MCF 10A (cell line): ENCODE measurements around the gene CCNK. TPM values are rescaled to one million over a fixed set of nuclear protein-coding genes. Genes with fewer than 3 reads are reported as not detected.

Experiments
- BruUV-seq: library from RNA; stranded (reverse); fragments of 400-500 nt; replicated peaks from 2 replicates; lab custom pipeline; 2021; lab: Mats Ljungman, UMichigan
- CTCF ChIA-PET: fragments of 300-600 bp; sonication (Branson Sonifier 250); formaldehyde crosslinking; extraction: SDS; loops from one replicate; lab custom pipeline; 2021; ENCODE audit warnings: antibody characterized with exemption, inconsistent platforms; lab: Yijun Ruan, JAX
- POLR2A ChIA-PET: fragments of 300-600, 350-650 bp; sonication (Branson Sonifier 250); formaldehyde crosslinking; extraction: SDS; loops from one replicate; lab custom pipeline; 2020; ENCODE audit warnings: antibody characterized with exemption, inconsistent platforms; lab: Yijun Ruan, JAX
- DNase-seq: peaks from one replicate; pipeline ENCODE4 v3.0.0-alpha.2; 2018; ENCODE audit not compliant: unreplicated experiment
- H3K27ac Mint-ChIP-seq: one replicate; pipeline ENCODE4 v1.8.0; 2022; ENCODE audit warnings: mild to moderate bottlenecking, low read depth, mixed read lengths; ENCODE audit not compliant: unreplicated experiment
- H3K27me3 Mint-ChIP-seq: one replicate; pipeline ENCODE4 v1.8.0; 2022; ENCODE audit warnings: mixed read lengths; ENCODE audit not compliant: insufficient read depth, unreplicated experiment
- H3K36me3 Mint-ChIP-seq: one replicate; pipeline ENCODE4 v1.8.0; 2022; ENCODE audit warnings: mild to moderate bottlenecking, moderate library complexity, mixed read lengths; ENCODE audit not compliant: insufficient read depth, unreplicated experiment
- H3K4me1 Mint-ChIP-seq: one replicate; pipeline ENCODE4 v1.8.0; 2022; ENCODE audit warnings: mixed read lengths; ENCODE audit not compliant: insufficient read depth, unreplicated experiment
- H3K4me3 Mint-ChIP-seq: one replicate; pipeline ENCODE4 v1.8.0; 2022; ENCODE audit warnings: mild to moderate bottlenecking, moderate library complexity, mixed read lengths; ENCODE audit not compliant: unreplicated experiment
- H3K9me3 Mint-ChIP-seq: one replicate; pipeline ENCODE4 v1.8.0; 2022; ENCODE audit warnings: mixed read lengths; ENCODE audit not compliant: unreplicated experiment
- intact Hi-C: fragments of 100-400 bp; cut with micrococcal nuclease; formaldehyde crosslinking; loops from 2 replicates; pipeline ENCODE4 v1.14.1; 2022
- total RNA-seq: library from RNA; stranded (reverse); gene quantifications from 2 replicates; pipeline ENCODE4 v1.2.3, GENCODE V29; 2022
- TF ChIP-seq, protein P1 (sequence below): fragments of 200-600 bp; IDR thresholded peaks from one replicate; pipeline ENCODE4 v1.8.0; 2022; ENCODE audit warnings: antibody characterized with exemption, mild to moderate bottlenecking; ENCODE audit not compliant: unreplicated experiment

Gene CCNK
- total RNA-seq, 1 experiment from 2014 or later = 70.4 TPM

DNA sequence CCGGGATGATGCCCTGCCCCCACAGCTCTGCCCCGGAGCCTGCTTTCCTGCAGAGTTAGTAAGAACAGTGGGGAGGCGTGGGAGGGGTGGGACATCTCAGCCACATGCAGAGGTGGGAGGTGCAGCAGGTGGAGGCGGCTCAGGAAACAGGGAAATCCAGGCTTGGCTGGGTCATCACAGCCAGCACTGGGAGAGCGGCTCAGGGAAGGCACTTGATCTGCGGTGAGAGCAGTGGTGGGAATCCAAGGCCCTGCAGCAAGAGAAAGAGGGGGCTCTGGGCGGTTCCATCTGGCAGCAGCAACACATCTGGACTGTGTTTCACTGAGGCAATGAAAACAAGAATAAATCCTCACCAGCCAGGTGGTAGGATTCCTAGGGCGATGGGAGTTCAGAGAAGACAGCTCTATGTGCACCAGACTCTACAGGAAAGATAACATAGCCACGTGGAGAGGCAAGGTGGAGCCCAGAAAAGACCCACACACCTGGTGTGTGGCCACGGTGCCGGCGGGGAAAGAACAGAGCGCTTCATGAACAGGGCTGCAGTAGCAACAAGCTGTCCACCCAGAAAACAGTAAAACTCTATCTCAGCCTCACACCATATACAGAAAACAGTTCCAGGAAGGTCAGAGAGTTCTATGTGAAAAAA is 65.1 kb downstream of the CCNK start:
- H3K4me3 Mint-ChIP-seq = no peak overlapping the region
- H3K36me3 Mint-ChIP-seq = no peaks in the 10 kb centered on the region
- CTCF ChIA-PET = interaction anchor here (0.9 kb wide), 1 partner anchor 17 kb away, joined by 4 read pairs; no protein-coding TSS in a partner anchor
- TF ChIP-seq, protein P1, sequence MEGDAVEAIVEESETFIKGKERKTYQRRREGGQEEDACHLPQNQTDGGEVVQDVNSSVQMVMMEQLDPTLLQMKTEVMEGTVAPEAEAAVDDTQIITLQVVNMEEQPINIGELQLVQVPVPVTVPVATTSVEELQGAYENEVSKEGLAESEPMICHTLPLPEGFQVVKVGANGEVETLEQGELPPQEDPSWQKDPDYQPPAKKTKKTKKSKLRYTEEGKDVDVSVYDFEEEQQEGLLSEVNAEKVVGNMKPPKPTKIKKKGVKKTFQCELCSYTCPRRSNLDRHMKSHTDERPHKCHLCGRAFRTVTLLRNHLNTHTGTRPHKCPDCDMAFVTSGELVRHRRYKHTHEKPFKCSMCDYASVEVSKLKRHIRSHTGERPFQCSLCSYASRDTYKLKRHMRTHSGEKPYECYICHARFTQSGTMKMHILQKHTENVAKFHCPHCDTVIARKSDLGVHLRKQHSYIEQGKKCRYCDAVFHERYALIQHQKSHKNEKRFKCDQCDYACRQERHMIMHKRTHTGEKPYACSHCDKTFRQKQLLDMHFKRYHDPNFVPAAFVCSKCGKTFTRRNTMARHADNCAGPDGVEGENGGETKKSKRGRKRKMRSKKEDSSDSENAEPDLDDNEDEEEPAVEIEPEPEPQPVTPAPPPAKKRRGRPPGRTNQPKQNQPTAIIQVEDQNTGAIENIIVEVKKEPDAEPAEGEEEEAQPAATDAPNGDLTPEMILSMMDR = no peak
- no TSS peak for BruUV-seq
- no peak for DNase-seq
- no peak overlapping the region for H3K27ac Mint-ChIP-seq
- intact Hi-C loops = no loop called here
- no peaks in the 10 kb centered on the region for H3K27me3 Mint-ChIP-seq
- POLR2A ChIA-PET = no interaction called here
- no peaks in the 10 kb centered on the region for H3K9me3 Mint-ChIP-seq
- peaks cover 2% of the 10 kb centered on the region for H3K4me1 Mint-ChIP-seq

GRCh38 chr14:99548255-99548654 is 67.0 kb downstream of the CCNK start:
- H3K36me3 Mint-ChIP-seq = no peaks in the 10 kb centered on the region
- no peak for DNase-seq
- no TSS peak for BruUV-seq
- intact Hi-C loops = no loop called here
- no peaks in the 10 kb centered on the region for H3K9me3 Mint-ChIP-seq
- no peak overlapping the region for H3K4me3 Mint-ChIP-seq
- TF ChIP-seq, protein P1 = no peak
- ChIA-PET CTCF (no interaction called here), POLR2A (no interaction called here)
- H3K4me1 Mint-ChIP-seq = no peaks in the 10 kb centered on the region
- H3K27ac Mint-ChIP-seq = no peak overlapping the region
- no peaks in the 10 kb centered on the region for H3K27me3 Mint-ChIP-seq

- no peaks in the 10 kb centered on the region for H3K9me3 Mint-ChIP-seq
- CTCF ChIA-PET = no interaction called here
- no peak overlapping the region for H3K4me3 Mint-ChIP-seq
- no peak for DNase-seq
- no peaks in the 10 kb centered on the region for H3K4me1 Mint-ChIP-seq
- POLR2A ChIA-PET = no interaction called here
- BruUV-seq = no TSS peak
- intact Hi-C loops = no loop called here
- no peaks in the 10 kb centered on the region for H3K27me3 Mint-ChIP-seq
- H3K36me3 Mint-ChIP-seq = no peaks in the 10 kb centered on the region
- no peak overlapping the region for H3K27ac Mint-ChIP-seq
- TF ChIP-seq, protein P1 = no peak
These were observed 67.8 kb downstream of the CCNK start for GRCh38 chr14:99548871-99549515.

- POLR2A ChIA-PET = no interaction called here
- CTCF ChIA-PET = no interaction called here
- DNase-seq = no peak
- Mint-ChIP-seq H3K4me1 (no peaks in the 10 kb centered on the region), H3K36me3 (no peaks in the 10 kb centered on the region), H3K9me3 (no peaks in the 10 kb centered on the region), H3K27ac (no peak overlapping the region), H3K4me3 (no peak overlapping the region), H3K27me3 (no peaks in the 10 kb centered on the region)
- TF ChIP-seq, protein P1 = no peak
- intact Hi-C loops = no loop called here
- no TSS peak for BruUV-seq
These were observed 68.5 kb downstream of the CCNK start for GRCh38 chr14:99549684-99550083.
